HG03442 (cell line): ENCODE results near the gene XAB2.

ENCODE experiments used
- ATAC-seq: cut with Tn5 transposase; IDR thresholded peaks from one replicate; pipeline ENCODE4 v1.9.1; 2021; ENCODE audit warnings: mild to moderate bottlenecking, moderate library complexity; ENCODE audit not compliant: unreplicated experiment

The XAB2 gene

DNA sequence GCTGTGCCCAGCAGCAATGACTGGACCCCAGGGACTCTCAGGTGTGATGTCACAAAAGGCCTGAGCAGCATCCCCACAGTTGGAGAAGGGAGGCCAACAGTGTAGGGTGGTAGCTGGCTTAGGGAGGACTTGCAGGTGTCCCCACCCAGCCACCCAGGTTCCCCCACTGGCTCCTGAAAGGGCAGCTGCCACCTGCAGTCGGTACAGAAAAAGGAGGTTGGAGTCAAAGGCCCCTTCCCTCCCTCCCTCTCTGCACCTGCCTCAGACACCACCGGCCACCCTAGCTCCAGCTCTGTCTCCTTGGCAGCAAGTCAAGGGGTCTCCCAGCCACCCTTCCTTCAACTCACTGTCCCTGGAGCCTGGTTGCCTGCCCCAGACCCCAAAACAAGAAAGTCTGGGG is 4.4 kb upstream of the XAB2 start, which contains the start of gene PCP2:
PCP2 (minus strand) TSS at position 22 of the 400 bp plus-strand sequence. CDS start 262 bp downstream, outside the sequence.
- ATAC-seq: no peak

DNA sequence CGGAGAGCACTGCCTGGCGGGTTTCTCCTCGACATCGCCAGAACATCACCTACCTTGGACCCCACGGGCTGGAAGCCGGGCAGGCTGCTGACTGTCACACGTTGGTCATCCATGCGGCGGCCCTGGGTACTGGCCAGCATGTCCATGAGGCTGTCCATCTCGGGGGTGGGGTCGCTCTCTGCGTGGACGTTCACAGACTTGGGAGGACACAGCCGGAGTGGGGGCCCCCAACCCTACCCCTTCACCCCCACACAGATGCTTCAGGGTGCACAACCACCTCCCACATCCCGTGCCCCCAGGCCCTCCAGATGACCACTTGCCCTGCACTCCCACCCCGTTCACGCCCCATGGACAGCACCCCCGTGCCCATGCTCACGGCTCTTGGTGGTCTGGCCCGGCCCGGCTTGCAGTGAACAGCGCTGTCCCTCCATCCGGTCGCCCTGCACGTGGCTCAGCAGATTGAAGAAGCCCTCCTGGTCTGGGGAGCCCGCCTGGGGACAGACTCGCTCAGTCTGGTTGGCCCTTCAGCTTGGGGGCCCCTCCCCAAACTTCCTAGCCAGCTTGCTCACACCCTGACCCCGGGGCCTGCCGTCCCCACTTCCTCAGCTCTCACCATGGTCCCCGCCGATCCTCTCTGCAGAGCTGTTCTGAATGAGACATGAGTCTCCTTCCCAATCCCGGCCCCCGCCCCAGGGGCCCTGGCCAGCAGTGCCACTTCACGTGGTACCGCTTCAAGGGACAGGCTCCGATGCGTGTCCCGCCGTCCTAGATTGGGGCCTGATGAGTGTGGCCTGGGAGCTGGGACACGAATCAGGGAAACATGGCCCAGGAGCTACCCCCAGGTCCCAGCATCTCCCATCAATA is 3.2 kb upstream of the XAB2 start:
- ATAC-seq: no peak

DNA sequence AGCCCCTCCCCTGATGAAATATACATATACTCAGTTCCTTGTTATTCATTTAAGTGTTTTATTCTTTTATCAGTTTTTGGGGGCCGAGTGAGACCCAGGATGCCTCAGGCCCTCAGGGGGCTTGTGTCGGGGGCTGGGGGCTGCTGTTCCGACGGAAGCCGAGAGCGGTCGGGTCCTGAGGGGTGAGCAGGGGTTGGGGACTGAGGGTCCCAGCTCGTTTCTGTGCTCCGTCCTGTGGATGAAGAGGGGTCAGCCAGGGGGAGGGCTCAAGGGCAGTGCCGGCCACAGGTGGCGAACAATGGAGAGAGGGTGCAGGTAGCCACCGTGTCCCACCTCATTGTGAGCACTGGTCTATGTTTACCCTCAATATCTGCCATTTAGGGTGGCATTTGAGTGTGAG is 2.2 kb upstream of the XAB2 start:
- ATAC-seq: no peak

DNA sequence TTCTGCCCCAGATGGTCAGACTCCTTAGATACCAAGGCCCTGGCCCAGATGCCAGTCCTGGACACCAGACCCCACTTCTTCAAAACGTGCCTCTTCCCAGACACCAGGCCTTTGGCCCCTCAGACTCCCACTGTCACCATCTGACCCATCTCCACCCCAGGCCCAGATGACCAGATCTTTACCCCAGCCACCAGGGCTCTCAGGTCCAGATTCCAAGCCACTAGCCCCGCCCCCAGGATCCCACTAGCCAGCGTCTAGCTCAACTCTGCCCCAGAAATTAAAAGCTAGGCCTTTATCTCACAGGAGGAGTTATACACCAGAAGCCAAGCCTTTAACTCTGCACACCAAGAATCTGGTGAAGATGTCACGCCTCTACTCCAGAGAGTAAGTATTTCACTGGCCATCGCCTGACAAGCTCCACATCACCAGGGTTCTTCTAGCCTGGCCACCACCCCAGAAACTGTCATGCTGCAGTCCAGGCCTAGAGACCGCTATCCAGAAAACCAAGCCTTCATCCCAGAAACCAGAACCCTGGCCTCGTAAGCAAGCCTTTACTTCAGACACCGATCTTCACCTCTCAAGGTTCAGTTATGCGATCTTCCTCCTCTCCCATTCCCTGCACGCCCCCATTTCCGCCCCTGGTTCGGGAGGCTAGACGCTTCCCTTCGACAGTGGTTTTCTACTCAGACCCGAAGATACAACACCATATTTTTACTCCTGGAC is 595 bp downstream of the XAB2 start:
- ATAC-seq: no peak

DNA sequence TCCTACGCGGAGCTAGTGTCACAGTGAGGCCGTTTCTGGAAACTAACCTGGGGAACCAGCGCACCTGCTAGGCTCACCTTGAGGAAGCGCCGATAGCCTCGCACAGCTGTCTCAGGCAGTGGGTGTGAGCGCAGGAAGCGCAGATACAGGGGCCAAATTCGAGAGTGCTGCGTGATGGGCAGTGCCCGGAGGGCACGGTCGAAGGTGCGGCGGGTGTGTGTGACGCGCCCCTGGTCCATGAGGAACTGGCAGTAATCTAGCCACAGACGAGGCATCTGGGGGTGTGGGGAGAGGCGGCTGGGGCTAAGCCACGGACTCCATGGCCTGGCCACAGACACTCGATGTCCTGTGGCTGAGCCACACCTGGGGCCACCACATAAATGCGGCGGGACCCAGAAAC is 2.2 kb downstream of the XAB2 start:
- no peak for ATAC-seq

DNA sequence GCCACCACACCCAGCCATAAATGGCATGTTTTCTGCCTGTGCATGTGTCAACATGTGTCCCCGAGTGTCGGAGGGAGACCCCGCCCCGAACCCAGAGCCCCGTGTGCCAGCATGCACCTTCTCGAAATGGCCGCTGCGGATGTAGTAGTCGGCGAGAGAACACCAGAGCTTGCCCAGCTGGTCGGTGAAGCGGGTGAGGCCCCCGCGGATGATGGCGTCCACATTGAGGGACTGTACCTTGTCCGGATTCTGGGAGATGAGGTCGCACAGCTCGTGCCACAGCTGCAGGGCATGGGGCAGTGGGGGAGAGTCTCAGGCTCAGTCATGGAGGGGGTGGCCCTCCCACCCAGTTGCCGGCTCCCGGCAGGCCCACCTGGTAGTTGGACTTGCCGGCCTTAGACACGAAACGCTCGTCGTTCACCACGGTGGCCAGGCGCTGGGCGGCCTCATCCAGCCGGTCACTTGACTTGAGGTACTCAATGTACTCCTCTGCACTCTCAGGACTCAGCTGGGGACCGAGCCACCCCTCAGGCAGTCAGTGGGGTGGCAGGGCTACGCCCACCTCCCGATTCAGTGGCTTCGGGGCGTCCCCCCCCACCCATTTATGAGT is 3.5 kb downstream of the XAB2 start:
- no peak for ATAC-seq

DNA sequence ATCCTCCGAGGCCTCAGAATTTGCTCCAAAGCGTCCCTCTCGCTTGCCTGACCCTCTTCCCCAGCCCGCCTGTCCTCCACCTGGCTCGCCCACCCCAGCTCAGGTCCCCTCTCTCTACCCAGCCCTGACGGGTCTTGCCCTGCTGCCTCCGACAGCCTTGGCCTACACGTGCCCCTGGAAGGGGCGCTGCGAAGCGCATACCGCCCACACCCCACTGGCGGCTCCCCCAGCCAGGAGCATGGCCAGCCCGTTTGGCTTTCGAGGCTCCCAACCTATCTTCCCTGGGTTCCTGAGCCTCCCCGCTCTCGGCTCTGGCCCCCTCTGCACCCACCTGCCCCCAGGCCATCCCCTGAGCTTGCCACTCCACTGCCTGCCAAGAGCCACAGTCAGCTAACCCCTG is 4.5 kb downstream of the XAB2 start:
- ATAC-seq: no peak

DNA sequence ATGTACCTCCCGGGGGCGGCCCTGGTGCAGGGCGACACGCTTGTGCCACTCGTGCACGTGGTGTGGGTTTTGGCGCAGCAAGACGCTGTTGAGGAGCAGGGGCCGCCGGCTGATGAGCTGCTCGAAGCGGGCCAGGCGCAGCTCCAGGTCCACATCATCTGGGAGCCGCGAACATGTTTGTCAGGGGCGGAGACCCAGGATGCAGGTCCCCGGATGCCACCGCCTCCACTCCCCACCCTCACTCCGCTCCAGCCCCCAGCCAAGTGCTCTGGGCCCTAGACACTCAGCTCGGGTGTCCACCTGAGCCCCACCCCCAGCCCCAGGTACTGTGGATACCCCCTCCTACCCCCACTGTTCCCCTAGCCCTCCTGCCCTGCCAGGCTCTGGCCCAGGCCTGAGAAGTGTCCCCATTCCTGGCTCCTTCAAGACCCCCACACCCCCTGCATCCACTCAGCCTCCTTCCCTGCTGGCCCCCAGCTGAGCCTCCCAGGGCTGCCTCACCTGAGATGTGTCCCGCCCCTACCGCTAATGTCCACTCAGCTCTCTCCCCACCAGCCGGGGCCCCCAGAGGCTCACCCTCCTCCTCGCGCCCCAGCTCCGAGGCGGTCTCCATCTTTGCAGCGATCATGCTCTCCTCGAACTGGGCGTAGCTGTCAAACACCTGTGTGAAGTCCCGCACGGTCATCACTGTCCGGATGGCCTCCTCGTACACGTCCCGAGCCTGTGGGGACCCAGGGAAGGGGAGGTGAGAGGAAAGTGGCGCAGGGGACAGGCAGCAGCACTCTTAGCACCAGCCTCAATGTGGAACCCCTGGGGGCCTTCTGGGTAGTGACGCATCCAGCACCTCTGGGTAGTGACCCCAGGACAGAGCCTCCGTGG is 5.4 kb downstream of the XAB2 start:
- ATAC-seq: no peak

DNA sequence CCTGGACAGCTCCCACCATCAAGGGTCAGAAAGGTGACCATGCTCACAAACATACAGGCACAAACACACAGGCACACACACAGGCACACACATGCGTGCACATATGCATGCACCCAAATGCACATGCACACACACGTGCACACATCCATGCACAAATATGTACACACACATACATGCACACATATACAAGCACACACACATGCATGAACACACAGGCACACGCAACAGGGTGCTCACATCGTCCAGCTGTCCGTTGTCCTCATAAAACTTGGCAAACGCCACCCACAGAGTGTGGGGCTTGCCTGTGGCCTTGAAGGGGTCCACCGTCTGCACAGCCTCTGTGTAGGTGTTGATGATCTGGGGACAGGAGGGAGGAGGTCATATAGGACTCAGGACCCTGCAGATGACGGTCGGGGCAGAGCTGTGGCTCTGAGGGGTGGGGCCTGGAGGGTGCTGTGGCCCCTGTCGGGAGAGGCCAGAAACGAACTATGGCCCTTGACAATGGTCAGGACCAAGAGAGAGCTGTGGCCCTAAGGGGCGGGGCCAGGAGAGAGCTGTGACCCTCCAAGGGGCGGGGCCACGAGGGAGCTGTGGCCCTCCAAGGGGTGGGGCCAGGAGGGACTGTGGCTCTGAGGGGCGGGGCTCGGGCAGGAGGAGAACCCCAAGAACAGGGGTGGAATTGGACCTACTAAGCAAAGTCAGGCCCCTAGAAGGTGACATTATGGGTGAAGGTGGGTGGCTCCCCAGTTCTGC is 6.2 kb downstream of the XAB2 start:
- ATAC-seq: no peak

DNA sequence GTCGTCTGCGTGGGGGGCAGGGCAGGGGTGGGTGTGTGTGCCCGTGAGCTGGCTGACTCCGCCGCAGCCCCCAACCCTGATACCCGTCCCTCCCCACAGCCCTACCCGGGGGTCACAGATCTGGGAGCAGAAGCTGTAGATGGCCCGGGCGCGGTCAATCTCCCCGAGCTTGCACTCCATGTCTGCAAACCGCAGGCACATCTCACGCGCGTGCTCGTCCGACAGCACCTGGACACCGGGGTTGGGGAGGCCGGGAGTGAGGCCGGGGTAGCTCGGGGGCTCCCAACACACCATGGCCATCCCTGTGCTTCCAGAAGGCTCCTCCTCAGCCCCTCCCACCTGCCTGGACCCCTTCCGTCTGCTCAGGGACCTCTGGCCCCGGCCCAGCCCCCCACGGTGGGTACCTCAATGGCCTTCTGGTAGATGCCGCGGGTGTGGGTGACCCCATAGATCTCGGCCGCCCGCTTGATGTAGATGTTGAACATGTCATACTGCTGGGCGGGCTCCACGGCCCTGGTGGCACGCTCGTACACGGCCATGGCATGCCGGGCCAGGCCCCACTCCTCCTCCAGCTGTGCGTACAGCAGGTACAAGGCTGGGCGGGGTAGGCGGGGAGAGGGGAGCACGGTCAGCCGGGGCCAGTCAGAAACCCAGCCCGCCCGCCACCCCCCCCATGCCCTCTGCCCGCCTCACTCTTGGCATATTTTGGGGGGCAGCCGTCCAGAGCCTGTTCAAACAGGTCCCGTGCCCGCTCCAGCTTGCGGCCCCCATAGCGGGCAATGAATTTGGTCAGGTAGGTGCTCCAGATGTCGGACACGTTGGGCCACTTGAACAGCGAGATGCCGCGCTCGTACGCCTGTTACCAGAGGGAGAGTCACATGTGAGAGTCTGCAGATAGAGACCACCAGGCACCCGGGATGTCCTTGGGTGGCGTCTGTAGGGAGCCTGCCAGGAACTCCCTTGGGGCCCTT is 8.6 kb downstream of the XAB2 start:
- no peak for ATAC-seq

DNA sequence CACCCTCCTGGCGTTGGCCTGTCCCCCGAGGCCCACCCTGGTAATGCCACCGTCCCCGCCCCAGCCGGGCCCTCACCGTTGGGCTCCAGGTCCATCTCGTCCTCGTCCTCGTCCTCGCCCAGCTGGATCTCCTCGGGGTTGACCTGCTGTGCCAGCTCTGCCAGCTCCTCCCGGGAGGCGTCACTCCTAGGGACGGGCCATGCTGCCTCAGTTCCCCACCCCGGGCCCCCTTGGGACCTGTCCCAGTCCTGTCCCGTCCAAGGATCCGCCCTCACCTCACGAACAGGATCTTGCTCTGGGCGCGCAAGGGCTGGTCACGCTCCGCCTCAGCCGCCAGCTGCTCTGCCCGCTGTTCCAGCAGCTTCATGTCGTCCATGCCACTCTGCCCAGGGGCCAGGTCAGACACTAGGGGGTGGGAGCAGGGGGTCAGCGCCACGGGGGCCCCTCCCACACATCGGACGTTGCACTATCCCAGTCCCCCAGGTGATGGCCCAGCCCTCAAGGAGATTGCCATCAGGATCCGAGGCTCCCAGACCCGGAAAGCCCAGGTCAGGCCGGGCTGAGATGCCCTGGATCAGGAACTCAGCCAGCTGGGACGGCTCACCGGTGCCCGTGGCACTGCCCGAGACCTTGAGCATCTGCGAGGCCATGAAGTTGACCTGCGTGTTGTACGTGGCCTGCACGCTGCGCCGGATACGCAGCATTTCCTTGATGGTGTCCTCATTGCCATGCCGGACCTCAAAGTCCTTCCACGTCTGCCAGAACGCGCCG is 9.5 kb downstream of the XAB2 start:
- no peak for ATAC-seq

DNA sequence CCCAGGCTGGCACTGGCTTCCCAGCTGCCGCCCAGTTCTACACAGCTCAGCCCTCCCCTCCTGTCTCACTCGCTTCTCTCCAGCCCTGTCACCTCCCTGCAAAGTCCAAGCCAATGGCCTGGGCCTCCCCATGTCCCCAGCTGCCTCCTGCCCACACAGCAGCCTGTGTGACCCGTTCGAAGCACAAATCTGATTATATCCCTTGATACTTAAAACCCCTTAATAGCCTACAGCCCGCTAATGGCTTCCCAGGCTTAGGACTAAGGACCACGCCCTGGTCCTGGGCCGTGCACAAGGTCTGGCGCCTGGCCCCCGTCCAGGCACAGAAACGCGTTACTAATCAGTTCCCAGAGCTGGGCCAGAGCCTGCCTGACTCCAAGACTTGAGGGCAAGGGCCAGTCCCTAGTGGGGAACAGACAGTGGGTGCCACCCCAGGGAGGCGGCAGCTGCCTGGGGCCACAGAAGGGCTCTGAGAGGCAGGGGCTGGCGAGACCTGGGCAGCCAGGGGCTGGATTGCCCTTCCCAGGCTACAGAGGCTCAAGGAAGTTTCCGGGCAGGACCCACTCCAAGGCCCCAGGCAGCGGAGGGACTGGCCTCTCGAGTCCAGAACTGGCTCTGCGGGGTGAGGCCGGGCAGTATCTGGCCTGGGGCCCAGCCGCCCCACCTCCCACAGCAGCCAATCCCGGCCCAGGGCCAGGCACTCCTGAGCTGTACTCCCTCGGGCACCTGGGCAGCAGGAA is 10.4 kb downstream of the XAB2 start:
- ATAC-seq: no peak

DNA sequence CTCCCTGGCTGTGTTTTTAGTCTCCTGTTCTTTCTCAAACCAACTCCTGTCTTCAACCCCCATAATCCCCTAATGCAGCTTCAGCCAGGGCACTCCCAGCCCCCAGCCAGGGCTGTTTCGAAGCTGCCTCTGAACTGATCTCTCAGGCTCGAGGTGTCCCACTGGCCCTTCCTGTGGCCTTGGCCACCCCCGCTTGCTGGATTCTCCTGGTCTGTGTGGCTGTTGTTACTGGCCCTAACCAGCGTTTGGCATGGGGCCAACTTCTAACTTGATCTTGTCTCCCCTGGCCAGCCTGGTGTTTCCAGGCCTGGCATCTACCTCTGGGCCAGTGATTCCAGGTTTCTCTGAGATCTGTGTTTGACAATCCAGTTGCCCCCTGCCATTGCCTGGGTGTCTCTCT is 11.0 kb downstream of the XAB2 start:
- ATAC-seq: no peak

DNA sequence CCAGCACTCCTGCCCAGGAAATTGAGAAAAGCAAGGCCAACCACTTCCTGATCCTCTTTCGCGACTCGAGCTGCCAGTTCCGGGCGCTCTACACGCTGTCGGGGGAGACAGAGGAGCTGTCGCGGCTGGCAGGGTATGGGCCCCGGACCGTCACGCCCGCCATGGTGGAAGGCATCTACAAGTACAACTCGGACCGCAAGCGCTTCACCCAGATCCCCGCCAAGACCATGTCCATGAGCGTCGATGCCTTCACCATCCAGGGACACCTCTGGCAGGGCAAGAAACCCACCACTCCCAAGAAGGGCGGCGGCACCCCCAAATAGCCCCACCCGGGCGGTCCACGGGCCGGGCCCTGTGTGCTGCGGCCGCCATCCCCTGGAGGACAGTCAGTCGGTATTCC is 11.6 kb downstream of the XAB2 start:
- ATAC-seq: no peak

DNA sequence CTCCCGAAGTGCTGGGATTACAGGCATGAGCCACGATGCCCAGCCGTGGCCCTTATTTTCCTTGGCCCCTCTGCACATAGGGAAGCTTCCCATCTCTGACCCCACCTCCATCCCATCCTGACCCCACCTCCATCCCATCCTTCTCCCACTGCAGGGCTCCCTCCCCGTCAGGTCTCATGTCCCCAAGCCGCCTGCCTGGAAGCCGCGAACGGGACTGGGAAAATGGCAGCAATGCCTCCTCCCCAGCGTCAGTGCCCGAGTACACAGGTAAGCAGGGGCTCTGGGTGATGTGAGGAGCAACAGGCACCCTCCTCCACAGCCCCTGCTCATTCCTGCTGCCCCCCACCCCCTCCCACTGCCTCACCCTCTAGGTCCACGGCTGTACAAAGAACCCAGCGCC is 12.2 kb downstream of the XAB2 start:
- no peak for ATAC-seq

DNA sequence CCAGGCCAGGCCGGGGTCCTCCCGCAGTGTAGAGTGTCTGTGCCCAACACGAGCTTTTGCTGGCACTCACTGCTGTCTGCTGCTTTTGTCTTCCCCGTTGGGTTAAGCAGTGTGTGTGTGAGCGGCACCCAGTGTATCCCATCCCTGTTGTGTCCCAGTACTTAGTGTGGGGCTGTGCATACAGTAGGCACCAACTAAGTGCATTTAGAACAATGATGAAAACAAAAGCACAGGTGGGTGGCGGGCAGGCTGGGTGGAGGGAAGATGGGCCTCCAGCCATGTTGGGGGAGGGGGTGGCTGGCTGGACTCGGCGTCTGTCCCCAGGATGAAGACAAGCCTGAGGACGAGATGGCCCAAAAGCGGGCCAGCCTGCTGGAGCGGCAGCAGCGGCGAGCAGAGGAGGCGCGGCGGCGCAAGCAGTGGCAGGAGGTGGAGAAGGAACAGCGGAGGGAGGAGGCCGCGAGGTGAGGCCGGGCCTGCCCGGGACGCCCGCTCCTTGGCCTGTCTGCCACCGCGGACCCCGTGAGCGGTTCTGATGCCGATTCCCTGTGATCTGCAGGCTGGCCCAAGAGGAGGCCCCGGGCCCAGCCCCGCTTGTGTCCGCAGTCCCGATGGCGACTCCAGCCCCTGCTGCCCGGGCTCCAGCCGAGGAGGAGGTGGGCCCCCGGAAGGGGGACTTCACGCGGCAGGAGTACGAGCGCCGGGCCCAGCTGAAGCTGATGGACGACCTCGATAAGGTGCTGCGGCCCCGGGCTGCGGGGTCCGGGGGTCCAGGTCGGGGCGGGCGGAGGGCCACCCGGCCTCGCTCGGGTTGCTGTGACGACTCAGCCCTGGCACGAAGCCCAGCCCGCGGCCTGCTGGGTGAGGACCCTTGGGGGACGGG is 14.2 kb downstream of the XAB2 start:
- no peak for ATAC-seq
